GM12878 (cell line): Measurements from ENCODE around the gene SPTBN1.

Experiments used
- BCL3 ChIP-seq: IDR thresholded peaks from 2 replicates; pipeline ENCODE4 v1.6.1; 2011; ENCODE audit warnings: borderline replicate concordance, low read depth, mild to moderate bottlenecking, moderate library complexity, low read length; ENCODE audit not compliant: insufficient read depth, poor library complexity, severe bottlenecking
- CHD2 ChIP-seq: IDR thresholded peaks from 2 replicates; pipeline ENCODE4 v1.6.1; 2011; ENCODE audit warnings: low read depth, low read length, improper control_type of control experiment, borderline replicate concordance
- CTCF ChIP-seq, 3 experiments: IDR thresholded peaks in 2 of 3; conservative IDR thresholded peaks in 1 of 3; 2 replicates each; pipeline ENCODE4 v1.5.1; 2011; ENCODE audit warnings: low read depth in 3 of 3, low read length in 3 of 3, mild to moderate bottlenecking in 3 of 3, control low read depth in 2 of 3, moderate library complexity in 2 of 3, inconsistent platforms in 1 of 3, mixed read lengths in 1 of 3; ENCODE audit not compliant: control insufficient read depth in 2 of 3, insufficient read depth in 1 of 3; ENCODE audit errors: extremely low read depth in 1 of 3
- REST ChIP-seq: IDR thresholded peaks from 2 replicates; pipeline ENCODE4 v1.6.1; 2012; ENCODE audit warnings: mild to moderate bottlenecking, low read depth, low read length
- SUPT20H ChIP-seq: IDR thresholded peaks from 2 replicates; pipeline ENCODE4 v1.6.1; 2011; ENCODE audit warnings: low read depth, mild to moderate bottlenecking, low read length, moderate library complexity, borderline replicate concordance; ENCODE audit not compliant: control insufficient read depth

- TF ChIP-seq REST (no peak), CHD2 (no peak), SUPT20H (no peak), CTCF (IDR thresholded peaks at IDR 0.05 in 2 of 3, conservative IDR thresholded peaks at IDR 0.05 in 1 of 3; ENCODE audit: control insufficient read depth in 2 of 3, extremely low read depth in 1 of 3, insufficient read depth in 1 of 3, low read depth in 3 of 3, low read length in 3 of 3) (no peak), BCL3 (no peak)
Measured at GRCh38 chr2:54534221-54534620, 78.1 kb downstream of the SPTBN1 start.
